Kidney (tissue), 14 donors: Measurements from ENCODE around the gene AWAT1. TPM values are rescaled to one million over a fixed set of nuclear protein-coding genes. Genes with fewer than 3 reads are reported as not detected.

Experiments
- DNase-seq, 5 donors: peaks; one replicate each; pipeline ENCODE4 v3.0.0-alpha.2; 2013 to 2020
- FAIRE-seq: peaks from 2 replicates; lab custom pipeline; 2012; peaks lifted over from hg19 to GRCh38; lab: Jason Lieb, UNC
- H3K27ac ChIP-seq, 2 donors: one replicate each; pipeline ENCODE4 v1.7.0; 2013; ENCODE audit warnings: low read depth in 2 of 2, low read length in 2 of 2, inconsistent platforms in 1 of 2
- H3K27me3 ChIP-seq: one replicate; pipeline ENCODE4 v1.7.1; 2013; ENCODE audit warnings: low read length, inconsistent platforms; ENCODE audit not compliant: control insufficient read depth, insufficient read depth
- H3K36me3 ChIP-seq, 3 donors: one replicate each; pipeline versions ENCODE4 v1.7.0 to v1.7.1; 2013; ENCODE audit warnings: low read length in 3 of 3, control low read depth in 1 of 3, inconsistent platforms in 1 of 3; ENCODE audit not compliant: insufficient read depth in 3 of 3, control insufficient read depth in 2 of 3
- H3K4me1 ChIP-seq, 3 donors: one replicate each; pipeline versions ENCODE4 v1.7.0 to v1.7.1; 2013; ENCODE audit warnings: low read length in 3 of 3, inconsistent platforms in 1 of 3, low read depth in 1 of 3; ENCODE audit not compliant: control insufficient read depth in 2 of 3, insufficient read depth in 2 of 3
- H3K4me3 ChIP-seq, 3 donors: one replicate each; pipeline versions ENCODE4 v1.7.0 to v1.8.1; 2013; ENCODE audit warnings: low read length in 3 of 3, control low read depth in 1 of 3, inconsistent platforms in 1 of 3
- H3K9ac ChIP-seq, 3 donors: one replicate each; pipeline versions ENCODE4 v1.7.0 to v1.7.1; 2013; ENCODE audit warnings: low read length in 3 of 3, control low read depth in 1 of 3, inconsistent platforms in 1 of 3
- H3K9me3 ChIP-seq, 3 donors: one replicate each; pipeline versions ENCODE4 v1.7.0 to v1.7.1; 2013; ENCODE audit warnings: low read length in 3 of 3, control low read depth in 1 of 3, inconsistent platforms in 1 of 3; ENCODE audit not compliant: control insufficient read depth in 2 of 3, insufficient read depth in 1 of 3
- intact Hi-C: fragments of 100-400 bp; cut with DNase I; formaldehyde crosslinking; loops from one replicate; pipeline ENCODE4 v1.11.1; 2022
- polyA plus RNA-seq: library from polyadenylated mRNA; stranded (reverse); fragments of 350-450 nt; fragmentation: Illumina TruSeq; extraction: RNeasy Lipid Tissue Mini Kit (QIAGEN cat#74804); gene quantifications from one replicate; pipeline ENCODE4 v1.2.3, GENCODE V29; 2014; ENCODE audit warnings: low read depth, low replicate concordance; ENCODE audit not compliant: insufficient read depth
- total RNA-seq: library from RNA; stranded (reverse); fragmentation: NEBNext Ultra II Directional; extraction: Animal tissue kit (Norgen Biotek cat#: 25700); gene quantifications from one replicate; pipeline ENCODE4 v1.2.1, GENCODE V29; 2021
- TF ChIP-seq, protein P1 (sequence below): IDR thresholded peaks from 3 replicates; pipeline ENCODE4 v1.5.1; 2012; ENCODE audit warnings: mild to moderate bottlenecking, moderate library complexity, borderline replicate concordance; ENCODE audit not compliant: insufficient read depth; ENCODE audit errors: extremely low read depth
- donor health status: control.
- donor health status: control.
- donor health status: control.
- donor health status: control.
- donor health status: control.
- donor health status: DM: yes; HTN: yes; CAD: no.
- donor health status: Normal renal cell carcinoma (clear cell type).

AWAT1 gene
- total and polyA plus RNA-seq, 2 donors from 2014 or later: not detected

DNA sequence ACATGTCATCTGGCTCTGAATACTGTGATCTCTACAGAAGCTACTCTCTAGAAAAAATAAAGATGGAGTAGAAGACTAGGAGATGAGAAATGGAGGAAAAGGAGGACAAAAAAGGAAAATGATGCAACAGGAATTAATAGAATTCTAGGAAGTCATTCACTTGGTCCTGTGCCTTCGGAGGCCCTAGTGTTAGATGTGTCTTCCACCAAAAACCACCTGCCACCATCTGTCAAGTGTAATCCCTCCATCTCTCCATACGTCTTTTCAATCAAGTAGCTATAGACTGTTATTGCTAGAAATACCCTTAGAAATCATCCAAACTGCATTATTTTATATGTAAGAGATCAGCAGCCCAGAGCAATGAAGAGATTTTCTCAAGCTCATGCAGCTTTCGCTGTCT lies 44.6 kb downstream of the AWAT1 start:
- intact Hi-C loops: no loop called here
- TF ChIP-seq, protein P1, sequence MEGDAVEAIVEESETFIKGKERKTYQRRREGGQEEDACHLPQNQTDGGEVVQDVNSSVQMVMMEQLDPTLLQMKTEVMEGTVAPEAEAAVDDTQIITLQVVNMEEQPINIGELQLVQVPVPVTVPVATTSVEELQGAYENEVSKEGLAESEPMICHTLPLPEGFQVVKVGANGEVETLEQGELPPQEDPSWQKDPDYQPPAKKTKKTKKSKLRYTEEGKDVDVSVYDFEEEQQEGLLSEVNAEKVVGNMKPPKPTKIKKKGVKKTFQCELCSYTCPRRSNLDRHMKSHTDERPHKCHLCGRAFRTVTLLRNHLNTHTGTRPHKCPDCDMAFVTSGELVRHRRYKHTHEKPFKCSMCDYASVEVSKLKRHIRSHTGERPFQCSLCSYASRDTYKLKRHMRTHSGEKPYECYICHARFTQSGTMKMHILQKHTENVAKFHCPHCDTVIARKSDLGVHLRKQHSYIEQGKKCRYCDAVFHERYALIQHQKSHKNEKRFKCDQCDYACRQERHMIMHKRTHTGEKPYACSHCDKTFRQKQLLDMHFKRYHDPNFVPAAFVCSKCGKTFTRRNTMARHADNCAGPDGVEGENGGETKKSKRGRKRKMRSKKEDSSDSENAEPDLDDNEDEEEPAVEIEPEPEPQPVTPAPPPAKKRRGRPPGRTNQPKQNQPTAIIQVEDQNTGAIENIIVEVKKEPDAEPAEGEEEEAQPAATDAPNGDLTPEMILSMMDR: no peak
- FAIRE-seq (no peak), DNase-seq (no peak)
- Histone ChIP-seq H3K27me3 (no peaks in the 10 kb centered on the region), H3K9ac (no peak overlapping the region), H3K36me3 (no peaks in the 10 kb centered on the region), H3K4me1 (no peaks in the 10 kb centered on the region), H3K9me3 (no peaks in the 10 kb centered on the region), H3K27ac (no peak overlapping the region), H3K4me3 (no peak overlapping the region)

DNA sequence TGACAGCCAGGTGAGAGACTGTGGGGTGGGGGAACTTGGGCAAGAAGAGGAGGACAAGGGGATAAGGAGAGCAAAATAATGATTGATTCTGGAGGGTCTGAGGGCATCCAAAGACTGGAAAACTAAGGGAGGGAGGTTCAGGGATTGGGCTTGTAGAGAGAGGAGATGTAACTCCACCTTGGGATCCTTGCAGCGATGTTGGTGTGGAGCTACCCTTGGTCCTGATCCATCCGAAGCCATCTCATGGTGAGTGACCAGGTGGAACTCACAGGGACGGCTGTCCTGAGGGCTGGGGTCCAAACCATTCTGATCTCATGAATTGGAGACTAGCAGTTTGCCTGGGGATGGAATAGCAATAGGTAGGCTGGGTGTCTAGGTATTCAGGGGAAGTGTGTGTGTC lies 46.1 kb downstream of the AWAT1 start:
- H3K27me3 ChIP-seq: no peaks in the 10 kb centered on the region
- H3K27ac ChIP-seq: no peak overlapping the region
- no peaks in the 10 kb centered on the region for H3K36me3 ChIP-seq
- intact Hi-C loops: no loop called here
- FAIRE-seq (no peak), DNase-seq (no peak)
- no peaks in the 10 kb centered on the region for H3K4me1 ChIP-seq
- H3K9me3 ChIP-seq: no peaks in the 10 kb centered on the region
- no peak overlapping the region for H3K4me3 ChIP-seq
- TF ChIP-seq, protein P1: no peak
- H3K9ac ChIP-seq: no peak overlapping the region

DNA sequence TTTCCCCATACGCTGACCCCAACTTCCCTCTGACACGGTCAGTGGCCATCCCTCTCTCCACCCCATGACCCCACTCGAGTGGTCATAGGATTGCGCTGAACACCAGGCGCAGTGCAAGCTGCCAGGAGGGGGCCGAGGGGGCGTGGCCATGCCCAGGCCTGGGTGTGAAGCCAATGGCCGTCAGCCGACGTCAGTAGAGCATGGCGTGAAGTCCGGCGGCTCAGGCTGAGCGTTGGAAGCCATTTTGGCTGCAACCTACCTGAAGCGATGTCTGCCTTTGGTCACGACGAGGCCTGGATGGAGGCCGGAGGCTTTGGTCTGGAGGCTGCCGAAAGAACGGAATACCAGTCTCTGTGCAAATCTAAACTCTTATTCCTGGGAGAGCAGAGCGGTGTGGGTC lies 47.5 kb downstream of the AWAT1 start, which contains the start of gene RAB41:
RAB41 (plus strand) TSS at position 222 of the 400 bp plus-strand sequence; CDS start at position 268, 46 bp downstream.
- DNase-seq: no peak

More for the DNA sequence above, 47.5 kb downstream of the AWAT1 start, which contains the start of gene RAB41:
- no peaks in the 10 kb centered on the region for H3K27me3 ChIP-seq
- no peak within 1 kb of the TSS for H3K9ac ChIP-seq
- H3K4me1 ChIP-seq: no peaks in the 10 kb centered on the region
- H3K9me3 ChIP-seq: no peaks in the 10 kb centered on the region
- no peak for FAIRE-seq
- no peak within 1 kb of the TSS for H3K4me3 ChIP-seq
- no peaks in the 10 kb centered on the region for H3K36me3 ChIP-seq
- no peak within 1 kb of the TSS for H3K27ac ChIP-seq
- intact Hi-C loops: no loop called here
- TF ChIP-seq, protein P1: no peak
